NCI-H774 (cell line): ENCODE measurements around the gene USP46.

ENCODE experiments used
- DNase-seq: peaks from one replicate; lab custom pipeline; 2025; lab: John Stamatoyannopoulos, UW

The USP46 gene, protein sequence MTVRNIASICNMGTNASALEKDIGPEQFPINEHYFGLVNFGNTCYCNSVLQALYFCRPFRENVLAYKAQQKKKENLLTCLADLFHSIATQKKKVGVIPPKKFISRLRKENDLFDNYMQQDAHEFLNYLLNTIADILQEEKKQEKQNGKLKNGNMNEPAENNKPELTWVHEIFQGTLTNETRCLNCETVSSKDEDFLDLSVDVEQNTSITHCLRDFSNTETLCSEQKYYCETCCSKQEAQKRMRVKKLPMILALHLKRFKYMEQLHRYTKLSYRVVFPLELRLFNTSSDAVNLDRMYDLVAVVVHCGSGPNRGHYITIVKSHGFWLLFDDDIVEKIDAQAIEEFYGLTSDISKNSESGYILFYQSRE

DNA sequence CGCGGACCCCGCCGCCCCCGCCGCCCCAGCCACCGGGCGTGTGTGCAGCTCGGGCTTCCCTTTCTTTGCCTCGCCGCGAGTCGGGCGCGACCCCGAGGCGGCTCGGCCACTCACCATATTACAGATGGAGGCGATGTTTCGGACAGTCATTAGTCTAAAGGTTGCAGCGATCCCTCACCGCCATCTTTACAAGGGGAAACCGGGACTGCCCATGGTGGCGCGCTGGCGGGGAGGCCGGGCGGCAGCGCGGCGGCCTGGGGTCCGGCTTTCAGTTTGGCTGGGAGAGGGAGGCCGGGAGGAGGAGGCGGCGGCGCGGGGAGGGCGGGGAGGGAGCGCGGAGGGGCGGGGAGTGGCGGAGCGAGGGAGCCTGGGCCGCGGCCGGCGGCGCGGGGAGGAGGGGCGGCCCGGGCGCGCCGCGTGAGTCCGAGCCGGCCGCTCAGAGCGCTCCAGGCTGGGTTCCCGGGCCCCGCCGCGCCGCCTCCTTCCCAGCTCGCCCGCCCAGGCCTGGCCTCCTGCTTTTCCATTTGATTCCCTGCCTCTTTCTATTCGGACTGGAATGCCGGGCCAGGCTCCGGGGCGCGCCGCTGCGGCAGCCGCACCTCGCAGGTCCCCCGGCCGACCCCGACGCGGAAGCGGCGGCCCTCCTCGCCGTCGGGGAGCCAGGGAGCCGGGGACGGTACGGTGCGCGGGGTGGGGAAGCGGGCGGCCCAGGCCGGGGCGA, at the start of gene USP46:
TSS of gene USP46 (minus strand) at position 301 of the 721 bp plus-strand sequence. CDS start at position 150, 151 bp downstream.
- peak; percentile 49 for DNase-seq

DNA sequence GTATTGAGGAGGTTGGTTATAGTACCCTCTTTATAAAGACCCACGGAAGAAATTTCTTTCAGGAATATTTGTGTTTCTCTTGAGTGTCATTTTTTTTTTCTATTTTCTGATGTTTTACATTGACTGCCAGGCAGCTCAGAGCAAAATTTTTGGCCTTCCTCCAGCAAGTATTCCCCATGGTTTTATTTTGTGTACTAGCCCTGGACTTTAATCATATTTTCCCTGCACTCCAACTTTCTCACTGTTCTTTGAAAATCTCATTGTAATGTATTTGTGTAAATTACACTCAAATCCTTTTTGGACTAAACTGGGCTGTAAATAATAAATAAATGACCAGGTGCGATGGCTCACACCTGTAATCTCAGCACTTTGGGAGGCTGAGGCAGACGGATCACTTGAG, 45.6 kb upstream of the USP46 start:
- no peak for DNase-seq

DNA sequence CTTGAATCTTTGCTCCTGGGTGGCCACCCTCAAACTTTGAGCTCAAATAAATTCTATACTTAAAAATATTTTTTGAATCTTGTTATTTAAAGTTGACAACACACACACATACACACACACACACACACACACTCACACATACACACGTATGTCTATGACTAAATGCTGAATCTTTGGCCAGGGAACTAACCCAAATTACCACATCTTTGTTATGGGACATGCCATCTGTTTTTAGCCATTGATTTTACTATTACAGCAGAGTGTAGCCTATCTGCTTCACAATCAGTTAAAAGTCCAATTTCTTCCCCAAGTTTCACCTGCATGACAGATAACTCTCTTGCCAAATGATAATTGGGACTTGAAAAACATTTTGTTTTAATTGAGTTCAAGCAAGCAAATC, 45.0 kb upstream of the USP46 start:
- DNase-seq: no peak

DNA sequence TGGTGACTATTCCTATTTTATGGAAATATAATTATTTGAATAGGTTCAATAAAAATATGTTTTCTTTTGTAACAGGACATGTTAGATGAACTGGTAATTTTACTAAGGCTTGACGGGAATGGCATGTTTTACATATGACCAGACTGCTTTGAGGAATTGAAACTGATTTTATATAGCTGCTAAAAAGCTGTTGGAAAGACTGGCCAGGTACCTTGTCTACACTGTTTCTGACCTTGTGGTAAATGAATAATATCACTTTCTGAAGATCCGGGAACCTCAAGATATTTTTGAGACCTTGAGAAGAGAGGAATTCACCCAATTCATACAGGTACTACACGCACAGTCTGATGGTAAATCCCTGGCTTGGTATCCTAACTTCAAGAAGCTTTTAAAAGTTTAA, 42.1 kb upstream of the USP46 start:
- DNase-seq: no peak

DNA sequence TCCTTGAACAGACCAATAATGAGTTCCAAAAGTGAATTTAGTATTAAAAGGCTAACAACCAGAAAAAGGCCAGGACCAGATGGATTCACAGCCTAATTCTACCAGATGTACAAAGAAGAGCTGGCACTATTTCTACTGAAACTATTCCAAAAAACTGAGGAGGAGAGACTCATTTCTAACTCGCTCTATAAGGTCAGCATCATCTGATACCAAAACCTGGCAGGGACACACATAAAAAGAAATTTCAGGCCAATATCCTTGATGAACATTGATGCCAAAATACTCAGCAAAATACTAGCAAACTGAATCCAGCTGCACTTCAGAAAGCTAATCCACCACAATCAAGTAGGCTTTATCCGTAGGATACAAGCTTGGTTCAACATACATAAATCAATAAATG, 35.8 kb upstream of the USP46 start:
- DNase-seq: no peak

DNA sequence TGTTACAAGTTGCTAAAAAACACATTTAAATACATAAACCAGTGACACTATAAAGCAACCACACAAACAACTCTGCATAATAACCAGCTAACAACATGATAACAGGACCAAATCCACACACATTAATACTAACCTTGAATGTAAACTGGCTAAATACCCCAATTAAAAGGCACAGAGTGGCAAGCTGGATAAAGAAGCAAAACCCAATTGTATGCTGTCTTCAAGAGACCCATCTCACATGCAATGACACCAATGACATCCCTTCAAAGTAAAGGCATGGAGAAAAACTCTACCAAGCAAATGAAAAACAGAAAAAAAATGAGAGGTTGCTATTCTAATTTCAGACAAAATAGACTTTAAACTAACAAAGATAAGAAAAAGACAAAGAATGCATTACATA, 34.4 kb upstream of the USP46 start:
- DNase-seq: no peak

DNA sequence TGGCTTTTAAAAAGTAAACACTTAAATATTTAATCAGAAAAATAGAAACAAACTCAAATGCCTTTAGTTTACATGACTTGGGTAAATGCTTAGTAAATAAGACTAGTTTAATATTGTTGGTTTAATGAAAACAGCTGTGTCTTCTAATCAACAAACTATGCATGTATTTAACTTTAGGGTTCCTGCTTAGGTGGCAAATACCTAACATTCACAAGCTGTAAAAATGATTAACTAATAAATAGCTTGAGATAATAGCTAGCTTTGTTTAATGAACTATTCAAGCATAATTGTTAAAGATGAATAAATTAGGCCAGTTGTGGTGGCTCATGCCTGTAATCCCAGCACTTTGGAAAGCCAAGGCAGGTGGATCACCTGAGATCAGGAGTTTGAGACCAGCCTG, 30.0 kb upstream of the USP46 start:
- no peak for DNase-seq

DNA sequence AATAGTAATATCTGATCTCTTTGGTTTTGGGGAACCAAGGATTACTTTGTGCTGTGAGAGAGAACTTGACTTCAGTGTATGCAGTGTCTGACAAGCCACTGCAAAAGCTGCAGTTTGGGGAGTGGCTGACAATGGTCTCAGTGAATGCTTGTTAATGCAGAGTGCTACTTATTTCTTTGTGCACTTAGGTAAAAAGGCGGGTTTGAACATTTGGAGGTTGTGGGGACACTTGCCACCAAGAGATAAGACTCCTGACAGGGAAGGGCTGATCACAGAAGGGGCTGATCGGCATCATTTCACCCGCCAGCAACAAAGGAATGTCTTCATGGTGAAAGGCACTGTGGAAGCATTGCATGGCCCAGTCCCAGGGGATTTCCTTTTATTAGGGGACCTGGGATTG, 28.6 kb upstream of the USP46 start:
- no peak for DNase-seq

DNA sequence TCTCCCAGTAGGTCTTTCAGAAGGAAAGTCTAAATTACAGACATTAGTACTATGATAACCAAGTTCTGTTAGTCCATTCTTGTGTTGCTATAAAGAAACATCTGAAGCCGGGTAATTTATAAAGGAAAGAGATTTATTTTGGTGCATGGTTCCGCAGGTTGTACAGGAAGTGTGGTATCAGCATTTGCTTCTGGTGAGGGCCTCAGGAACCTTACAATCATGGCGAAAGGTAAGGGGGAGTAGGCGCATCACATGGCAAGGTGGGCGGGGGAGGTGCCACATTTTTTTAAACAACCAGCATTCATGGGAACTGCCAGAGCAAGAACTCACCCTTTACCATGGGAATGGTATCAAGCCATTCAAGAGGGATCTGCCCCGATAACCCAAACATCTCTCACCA, 26.2 kb upstream of the USP46 start:
- no peak for DNase-seq

DNA sequence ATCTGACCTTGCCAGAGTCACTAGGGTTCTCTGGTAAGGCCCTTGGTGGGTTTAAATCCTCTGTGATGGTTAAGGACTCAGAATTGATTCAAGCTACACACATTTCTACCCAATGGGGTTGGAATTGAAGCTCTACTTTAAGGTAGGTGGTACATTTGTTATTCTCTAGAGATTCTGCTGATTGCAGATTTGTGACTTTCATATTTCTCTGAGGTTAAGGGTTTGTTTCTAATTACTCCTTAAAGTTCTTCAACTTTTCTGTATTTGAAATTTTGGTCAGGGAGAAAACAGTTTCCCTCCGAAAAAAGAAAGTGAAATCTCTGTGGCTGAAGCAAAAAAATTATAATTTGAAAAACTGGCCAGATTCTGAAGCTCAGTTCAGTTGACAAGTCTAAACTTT, 25.8 kb upstream of the USP46 start:
- no peak for DNase-seq

DNA sequence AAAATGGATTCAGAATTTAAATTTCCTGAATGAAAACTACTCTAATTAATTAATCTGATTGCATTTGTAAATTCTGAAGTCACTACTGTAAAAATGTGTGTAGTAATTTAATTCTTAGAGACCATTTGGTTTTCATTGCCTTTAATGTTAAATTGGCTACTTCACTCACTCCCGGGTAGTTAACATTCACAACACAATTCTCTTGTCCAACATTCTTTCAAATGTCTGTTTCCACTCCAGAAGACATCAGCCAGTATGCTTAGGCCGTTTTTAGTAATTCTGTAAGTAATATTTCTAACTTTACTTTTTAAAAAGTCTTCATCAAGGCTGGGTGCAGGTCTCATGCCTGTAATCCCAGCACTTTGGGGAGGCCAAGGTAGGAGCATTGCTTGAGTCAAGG, 21.3 kb upstream of the USP46 start:
- DNase-seq: no peak

DNA sequence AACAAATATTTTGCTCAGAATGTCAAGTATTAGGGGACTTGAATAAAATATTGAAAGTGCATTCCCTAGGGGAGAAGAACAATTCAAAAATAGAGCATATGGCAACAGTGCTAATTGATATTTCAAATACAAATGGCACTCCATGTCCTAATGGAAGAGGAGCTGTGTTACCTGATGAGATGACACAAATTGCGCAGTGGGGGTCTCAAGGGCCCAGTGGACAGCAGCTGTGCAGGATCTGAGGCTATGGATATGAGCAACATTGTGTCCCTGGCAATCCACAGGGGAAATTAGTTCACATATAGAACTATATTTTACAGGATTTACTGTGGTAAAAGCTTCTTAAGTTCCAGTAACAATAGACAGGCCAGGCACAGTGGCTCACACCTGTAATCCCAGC, 17.4 kb upstream of the USP46 start:
- no peak for DNase-seq

DNA sequence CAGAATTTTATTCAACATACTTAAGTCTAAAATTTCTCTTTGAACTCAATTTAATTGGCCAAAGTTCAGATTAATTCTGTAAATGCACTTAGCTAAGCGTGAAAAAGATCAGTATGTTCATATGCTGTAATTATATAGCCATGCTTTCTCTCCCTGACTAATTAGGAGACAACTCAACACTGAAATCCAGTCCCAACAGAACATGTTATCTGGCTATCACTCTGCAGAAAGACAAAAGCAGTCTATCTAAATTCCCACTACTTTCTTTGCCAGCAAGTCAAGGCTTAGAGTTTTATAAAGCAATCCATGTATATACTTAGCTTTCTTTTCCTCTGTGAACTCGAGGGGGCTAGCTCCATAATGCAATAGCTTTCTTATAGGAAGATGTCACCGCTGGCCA, 16.0 kb upstream of the USP46 start:
- DNase-seq: no peak

DNA sequence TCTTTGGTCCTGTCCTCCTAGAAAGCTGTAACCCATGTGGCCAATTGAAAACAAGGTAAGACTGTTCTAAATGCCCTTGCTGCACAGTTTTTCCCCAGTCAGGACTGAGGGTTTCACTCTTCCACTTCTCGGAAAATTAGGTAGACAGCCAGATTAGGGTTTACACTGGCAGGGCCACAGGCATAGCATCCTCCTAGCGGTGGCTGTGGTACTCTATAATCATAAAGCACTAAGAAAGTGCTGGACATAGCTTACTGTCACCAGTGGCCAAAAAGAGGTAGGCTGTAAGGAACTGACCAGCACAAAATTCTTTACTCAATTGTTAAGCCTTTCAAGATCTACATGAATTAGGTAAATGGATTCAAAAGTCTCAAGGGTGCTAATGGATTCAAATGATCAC, 11.6 kb upstream of the USP46 start:
- DNase-seq: no peak

DNA sequence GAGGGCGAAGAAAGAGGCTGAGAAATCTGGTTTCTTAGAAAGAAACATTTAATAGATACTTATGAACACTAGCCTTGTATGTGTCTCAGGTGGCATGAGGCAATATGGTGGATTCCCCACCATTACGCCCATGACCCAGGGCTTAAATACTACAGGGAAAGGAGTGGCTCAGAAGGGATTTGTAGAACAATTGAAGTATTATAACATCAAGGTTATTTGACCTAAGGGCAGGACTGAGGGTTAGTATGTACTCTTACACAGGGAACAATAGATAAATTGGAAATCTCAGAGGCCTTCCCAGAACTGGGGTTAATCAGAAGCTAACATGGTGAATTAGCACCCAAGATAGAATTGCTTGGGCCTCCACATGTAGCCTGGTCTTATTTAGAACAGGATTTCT, 11.0 kb upstream of the USP46 start:
- DNase-seq: no peak

DNA sequence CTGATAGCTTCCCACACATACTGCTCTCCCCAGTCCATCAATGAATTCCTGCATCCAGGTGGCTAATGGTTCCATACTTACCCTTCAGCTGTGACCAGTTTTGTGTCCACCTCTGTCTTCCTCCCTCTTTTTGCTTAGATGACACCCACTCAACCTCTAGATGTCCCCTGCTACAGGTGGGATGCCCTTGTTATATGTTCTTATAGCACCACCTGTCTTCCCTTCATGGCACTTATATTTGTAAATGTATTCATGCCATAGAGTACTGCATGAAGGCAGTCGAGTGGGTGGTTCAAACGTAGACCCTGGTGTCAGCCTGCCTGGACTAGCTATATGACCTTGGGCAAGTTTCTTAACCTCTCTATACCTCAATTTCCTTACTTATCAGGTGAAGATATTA, 6.5 kb upstream of the USP46 start:
- no peak for DNase-seq

DNA sequence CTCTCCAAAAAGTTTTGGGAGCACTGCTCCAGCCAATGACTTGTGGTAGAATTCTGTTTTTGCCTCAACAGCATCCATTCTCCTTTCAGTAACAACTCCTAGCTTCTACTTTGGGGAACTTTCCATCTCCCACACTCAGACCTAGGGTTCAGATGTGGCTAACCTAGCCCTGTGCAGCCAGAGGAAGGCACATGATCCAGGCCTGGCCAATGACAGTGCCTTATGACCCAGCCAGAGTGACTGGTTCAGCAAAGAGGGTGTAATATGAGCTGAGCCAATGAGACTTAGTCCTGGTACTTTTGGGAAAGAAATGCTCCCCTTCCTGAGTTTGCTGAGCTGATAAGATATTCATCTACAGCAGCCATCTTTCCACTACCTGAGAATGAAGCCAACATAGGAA, 5.4 kb upstream of the USP46 start:
- no peak for DNase-seq

DNA sequence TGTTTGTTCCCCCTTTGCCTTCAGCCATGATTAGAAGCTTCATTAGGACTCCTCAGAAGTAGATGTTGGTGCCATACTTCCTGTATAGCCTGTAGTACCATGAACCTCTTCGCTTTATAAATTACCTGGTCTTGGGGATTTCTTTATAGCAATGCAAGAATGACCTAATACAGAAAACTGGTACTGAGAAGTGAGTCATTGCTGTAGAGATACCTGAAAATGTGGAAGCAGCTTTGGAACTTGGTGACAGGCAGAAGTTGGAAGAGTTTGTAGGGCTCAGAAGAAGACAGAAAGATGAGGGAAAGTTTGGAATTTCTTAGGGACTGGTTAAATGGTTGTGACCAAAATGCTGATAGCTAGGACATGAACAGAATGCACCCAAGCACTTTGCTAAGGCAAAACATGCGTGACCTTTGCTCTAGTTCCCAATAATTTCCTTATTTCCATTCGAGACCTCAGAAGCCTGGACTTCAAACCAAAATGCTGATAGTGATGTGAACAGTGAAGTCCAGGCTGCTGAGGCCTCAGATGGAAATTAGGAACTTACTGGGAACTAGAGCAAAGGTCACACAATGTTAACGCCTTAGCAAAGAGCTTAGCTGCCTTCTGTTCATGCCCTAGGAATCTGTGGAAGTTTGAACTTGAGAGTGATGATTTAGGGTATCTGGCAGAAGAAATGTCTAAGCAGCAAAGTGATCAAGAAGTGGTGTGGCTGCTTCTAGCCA, 3.0 kb upstream of the USP46 start:
- DNase-seq: no peak

DNA sequence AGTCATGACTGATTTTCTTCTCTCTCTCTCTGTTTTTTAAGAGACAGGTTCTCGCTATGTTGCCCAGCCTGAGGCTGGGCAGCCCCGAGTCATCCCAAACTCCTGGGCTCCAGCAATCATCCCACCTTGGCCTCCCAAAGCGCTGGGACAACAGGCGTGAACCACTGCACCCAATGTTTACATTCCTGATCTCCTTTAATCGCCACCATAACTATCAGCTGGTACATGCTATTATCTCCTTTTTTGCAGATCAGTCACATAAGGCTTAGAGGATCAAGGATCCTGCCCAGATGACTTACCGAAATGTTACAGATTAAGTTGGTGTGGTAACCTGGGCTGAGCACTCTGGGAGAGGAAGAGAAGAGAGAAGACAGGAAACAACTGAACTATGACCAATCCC, 1.5 kb upstream of the USP46 start:
- DNase-seq: no peak

DNA sequence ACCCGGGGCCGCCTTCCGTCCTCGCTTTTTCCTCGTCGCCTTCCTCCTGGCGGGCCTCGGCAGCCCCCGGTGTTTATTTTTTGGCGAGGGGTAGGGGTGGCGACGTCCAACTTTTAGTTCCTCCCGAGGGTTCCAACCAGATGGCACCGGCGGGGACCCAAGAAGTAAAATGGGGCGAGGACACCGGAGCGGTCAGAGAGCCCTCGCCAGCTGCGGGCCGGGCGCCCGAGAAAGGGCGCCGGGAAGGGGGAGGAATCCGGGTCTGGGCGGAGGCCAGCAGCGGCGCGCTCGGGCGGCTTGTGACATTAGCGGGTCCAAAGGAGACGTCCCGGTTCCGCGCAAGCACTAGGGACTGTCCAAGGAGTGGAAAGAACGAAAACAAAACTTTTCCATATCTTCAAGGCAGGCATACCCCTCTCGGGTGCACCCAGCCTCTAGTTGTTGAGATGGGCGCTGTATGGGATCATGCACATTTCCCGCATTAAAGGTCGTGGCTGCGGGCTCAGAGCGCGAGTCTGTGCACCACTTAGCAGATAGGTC, 691 bp upstream of the USP46 start:
- no peak for DNase-seq

DNA sequence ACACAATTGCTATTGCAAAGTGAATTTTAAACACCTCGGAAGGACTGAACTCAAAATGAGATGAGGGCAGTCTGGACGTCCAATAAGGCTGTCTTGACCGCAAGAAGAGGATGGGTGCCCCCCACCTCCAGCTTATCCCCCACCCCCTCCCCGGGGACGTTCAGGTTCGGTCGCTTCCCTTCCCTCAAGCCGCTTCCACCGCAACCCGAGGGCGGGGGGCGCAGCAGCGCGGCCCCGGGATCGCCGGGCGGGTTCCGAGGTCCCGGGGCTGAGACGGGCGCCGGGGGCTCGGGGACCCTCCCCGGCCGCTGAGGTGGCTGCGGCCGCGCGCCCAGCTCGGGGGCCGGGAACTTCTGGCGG, 480 bp downstream of the USP46 start:
- no peak for DNase-seq

DNA sequence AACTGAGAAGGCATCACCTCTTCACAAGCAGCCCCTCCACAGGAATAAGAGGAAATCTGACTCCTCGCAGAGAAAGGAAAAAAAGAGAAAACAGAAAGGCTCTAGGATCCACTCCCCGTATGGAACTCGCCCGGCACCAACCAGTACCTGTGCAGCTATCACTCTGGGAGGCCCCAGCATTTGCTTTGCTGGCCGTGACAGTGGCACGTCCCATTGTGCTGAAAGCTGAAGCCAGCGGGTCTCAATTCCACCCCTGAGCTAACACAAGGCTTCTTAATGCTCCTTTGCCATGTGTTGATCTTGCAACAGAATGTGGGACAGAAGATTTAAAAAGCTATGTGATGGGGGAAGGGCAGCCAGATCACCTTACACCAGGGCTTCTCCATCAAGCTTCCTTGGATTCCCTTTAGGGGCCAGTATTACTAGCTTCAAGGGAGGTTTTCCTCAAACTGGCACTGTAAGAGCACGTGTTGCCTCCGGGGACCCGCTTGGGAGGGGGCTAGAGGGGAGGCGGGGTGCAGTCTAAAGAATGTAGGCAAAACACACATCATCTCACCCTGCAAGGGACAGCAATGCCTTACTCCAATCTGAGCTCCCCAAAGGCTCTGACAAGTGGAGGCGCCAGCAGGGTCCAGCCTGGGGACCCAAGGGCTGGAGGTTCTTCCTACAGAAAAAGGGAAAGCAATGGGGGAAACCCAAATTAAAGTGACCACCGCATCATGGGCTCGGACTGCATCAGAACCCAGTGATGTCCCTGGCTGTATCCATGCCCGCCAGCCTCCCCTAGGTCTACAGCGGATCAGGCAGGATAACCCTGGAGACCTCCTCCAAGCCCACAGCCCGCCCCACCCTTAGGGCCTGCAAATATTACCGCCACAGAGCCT, 1.2 kb downstream of the USP46 start:
- no peak for DNase-seq
